GM23248 (cell line): Measurements from ENCODE around the gene PPP1R12B. TPM values are rescaled to one million over a fixed set of nuclear protein-coding genes. Genes with fewer than 3 reads are reported as not detected.
"Not testable (repeated sequence)": the region's sequence is repeated elsewhere in the genome, so short reads cannot be mapped to it uniquely, and the experiment has no call there.

ENCODE experiments used
- DNase-seq: peaks from one replicate; pipeline ENCODE4 v3.0.0-alpha.2; 2015
- H2AFZ ChIP-seq: fragments of 200-600 bp; sonication (generic); 2 replicates; pipeline ENCODE4 v1.6.1; 2016; ENCODE audit warnings: antibody characterized with exemption
- H3F3A ChIP-seq: fragments of 200-600 bp; sonication (generic); 2 replicates; pipeline ENCODE4 v1.6.1; 2016; ENCODE audit warnings: mild to moderate bottlenecking, antibody characterized with exemption, mixed run types; ENCODE audit not compliant: insufficient read depth
- H3K27ac ChIP-seq: fragments of 200-600 bp; sonication (generic); 2 replicates; pipeline ENCODE4 v1.5.1; 2016; ENCODE audit warnings: mild to moderate bottlenecking
- H3K27me3 ChIP-seq: fragments of 200-600 bp; sonication (generic); replicated peaks from 2 replicates; pipeline ENCODE4 v1.6.1; 2016; ENCODE audit warnings: mild to moderate bottlenecking; ENCODE audit not compliant: insufficient read depth
- H3K36me3 ChIP-seq: fragments of 200-600 bp; sonication (generic); 2 replicates; pipeline ENCODE4 v1.6.1; 2016; ENCODE audit warnings: low read depth, mild to moderate bottlenecking
- H3K4me1 ChIP-seq: fragments of 200-600 bp; sonication (generic); 2 replicates; pipeline ENCODE4 v1.6.1; 2016; ENCODE audit warnings: mild to moderate bottlenecking; ENCODE audit not compliant: insufficient read depth
- H3K4me2 ChIP-seq: fragments of 200-600 bp; sonication (generic); one replicate; pipeline ENCODE4 v1.6.1; 2016; ENCODE audit warnings: mild to moderate bottlenecking; ENCODE audit not compliant: unreplicated experiment
- H3K4me3 ChIP-seq: fragments of 200-600 bp; sonication (generic); 2 replicates; pipeline ENCODE4 v1.5.1; 2016; ENCODE audit warnings: mild to moderate bottlenecking
- H3K79me2 ChIP-seq: fragments of 200-600 bp; sonication (generic); 2 replicates; pipeline ENCODE4 v1.6.1; 2016; ENCODE audit warnings: mild to moderate bottlenecking; ENCODE audit not compliant: insufficient read depth
- H3K9ac ChIP-seq: fragments of 200-600 bp; sonication (generic); 2 replicates; pipeline ENCODE4 v1.6.1; 2016; ENCODE audit warnings: mild to moderate bottlenecking
- H3K9me2 ChIP-seq: fragments of 200-600 bp; sonication (generic); 2 replicates; pipeline ENCODE4 v1.6.1; 2016; ENCODE audit warnings: mixed run types, mild to moderate bottlenecking, moderate library complexity; ENCODE audit not compliant: insufficient read depth
- H3K9me3 ChIP-seq: fragments of 200-600 bp; sonication (generic); one replicate; pipeline ENCODE4 v1.6.1; 2017; ENCODE audit warnings: low read depth
- H4K20me1 ChIP-seq: fragments of 200-600 bp; sonication (generic); 2 replicates; pipeline ENCODE4 v1.6.0; 2016; ENCODE audit not compliant: insufficient read depth
- EZH2 ChIP-seq: fragments of 200-600 bp; sonication (generic); IDR thresholded peaks from 2 replicates; pipeline ENCODE4 v1.6.1; 2018; ENCODE audit warnings: antibody characterized with exemption, mild to moderate bottlenecking; ENCODE audit not compliant: insufficient read depth, poor library complexity, severe bottlenecking
- EZH2phosphoT487 ChIP-seq: fragments of 200-600 bp; sonication (generic); IDR thresholded peaks from 2 replicates; pipeline ENCODE4 v1.6.1; 2018; ENCODE audit warnings: antibody characterized with exemption, moderate library complexity, mild to moderate bottlenecking, low read depth; ENCODE audit not compliant: insufficient read depth
- WGBS, 2 experiments: methylation state at CpG; one replicate each; pipeline ENCODE4 v1.1.6; 2015 to 2017; ENCODE audit warnings: low lambda C conversion rate in 2 of 2, low coverage in 1 of 2; ENCODE audit errors: missing lambda C conversion rate in 2 of 2; 5-methylcytosine and 5-hydroxymethylcytosine counted together
- in situ Hi-C: fragments of 300-500 bp; cut with MboI; formaldehyde crosslinking; loops from 2 replicates; pipeline ENCODE4 v1.15.0; 2020
- polyA plus RNA-seq: library from polyadenylated mRNA; unstranded; fragments of >200 nt; fragmentation: Nextera tagmentation; extraction: Ambion mirVana; gene quantifications from 2 replicates; pipeline ENCODE4 v1.2.1, GENCODE V29; 2016
- total RNA-seq: library from RNA; depleted of rRNA; stranded (reverse); fragments of >200 nt; shearing (Covaris generic); gene quantifications from 2 replicates; pipeline ENCODE4 v1.2.3, GENCODE V29; 2014

The PPP1R12B gene
- total and polyA plus RNA-seq, 2 experiments from 2014 or later, result 3.6 to 14.6 TPM

DNA sequence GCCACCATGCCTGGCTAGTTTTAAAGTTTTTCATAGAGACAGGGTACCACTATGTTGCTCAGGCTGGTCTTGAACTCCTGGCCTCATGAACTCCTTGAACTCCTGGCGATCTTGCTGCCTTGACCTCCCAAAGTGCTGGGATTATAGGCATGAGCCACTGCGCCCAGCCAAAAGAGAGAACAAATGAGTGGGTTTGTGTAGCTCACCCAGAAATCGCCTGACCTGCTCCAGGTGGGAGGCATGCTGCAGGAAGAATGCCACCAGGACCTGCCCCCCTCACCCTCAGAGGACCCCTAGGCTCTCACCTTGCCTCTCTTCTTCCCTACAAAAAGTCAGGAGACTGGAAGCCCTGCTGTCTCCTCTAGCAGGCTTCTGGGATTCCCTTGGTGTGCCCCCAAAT, 272.9 kb downstream of the PPP1R12B start:
- Histone ChIP-seq H3K9me3 (no peaks in the 10 kb centered on the region), H2AFZ (no peak overlapping the region), H3F3A (no peaks in the 10 kb centered on the region), H3K4me2 (no peak overlapping the region), H3K4me3 (no peak overlapping the region), H3K9ac (no peak overlapping the region), H3K79me2 (no peaks in the 10 kb centered on the region), H3K27ac (no peak overlapping the region), H3K36me3 (no peaks in the 10 kb centered on the region), H3K4me1 (peaks cover 20% of the 10 kb centered on the region), H4K20me1 (no peaks in the 10 kb centered on the region), H3K27me3 (no peaks in the 10 kb centered on the region), H3K9me2 (no peaks in the 10 kb centered on the region)
- no peak for TF ChIP-seq EZH2phosphoT487
- TF ChIP-seq EZH2, result no peak
- 96% methylated on average over 3 of the region's 3 CpGs for WGBS, 2 experiments
- in situ Hi-C loops, result no loop called here
- DNase-seq, result no peak

- DNase-seq, result no peak
- Histone ChIP-seq H3K9me2 (no peaks in the 10 kb centered on the region), H3K36me3 (no peaks in the 10 kb centered on the region), H3K9me3 (no peaks in the 10 kb centered on the region), H3K4me2 (no peak overlapping the region), H3K9ac (no peak overlapping the region), H3K4me1 (peaks cover 20% of the 10 kb centered on the region), H2AFZ (no peak overlapping the region), H4K20me1 (no peaks in the 10 kb centered on the region), H3K4me3 (no peak overlapping the region), H3F3A (no peaks in the 10 kb centered on the region), H3K79me2 (no peaks in the 10 kb centered on the region), H3K27ac (no peak overlapping the region), H3K27me3 (no peaks in the 10 kb centered on the region)
- TF ChIP-seq EZH2, result no peak
- TF ChIP-seq EZH2phosphoT487, result no peak
- 85 to 94% methylated on average over 8 of the region's 8 CpGs for WGBS, 2 experiments
- in situ Hi-C loops, result no loop called here
Measured at GRCh38 chr1:202622388-202622787, 273.9 kb downstream of the PPP1R12B start.

GRCh38 chr1:202623075-202623474, 274.6 kb downstream of the PPP1R12B start:
- H3K4me3 ChIP-seq, result no peak overlapping the region
- no peak overlapping the region for H3K9ac ChIP-seq
- in situ Hi-C loops, result no loop called here
- 44 to 52% methylated on average over 7 of the region's 7 CpGs for WGBS, 2 experiments
- H3K9me3 ChIP-seq, result no peaks in the 10 kb centered on the region
- DNase-seq, result peak; percentile 70
- H3K79me2 ChIP-seq, result no peaks in the 10 kb centered on the region
- H3K4me1 ChIP-seq, result peaks cover 16% of the 10 kb centered on the region
- H3K9me2 ChIP-seq, result no peaks in the 10 kb centered on the region
- no peak overlapping the region for H3K27ac ChIP-seq
- H3K27me3 ChIP-seq, result no peaks in the 10 kb centered on the region
- no peaks in the 10 kb centered on the region for H4K20me1 ChIP-seq
- H3K36me3 ChIP-seq, result no peaks in the 10 kb centered on the region
- H3F3A ChIP-seq, result no peaks in the 10 kb centered on the region
- H3K4me2 ChIP-seq, result no peak overlapping the region
- H2AFZ ChIP-seq, result no peak overlapping the region
- no peak for TF ChIP-seq EZH2
- TF ChIP-seq EZH2phosphoT487, result no peak

DNA sequence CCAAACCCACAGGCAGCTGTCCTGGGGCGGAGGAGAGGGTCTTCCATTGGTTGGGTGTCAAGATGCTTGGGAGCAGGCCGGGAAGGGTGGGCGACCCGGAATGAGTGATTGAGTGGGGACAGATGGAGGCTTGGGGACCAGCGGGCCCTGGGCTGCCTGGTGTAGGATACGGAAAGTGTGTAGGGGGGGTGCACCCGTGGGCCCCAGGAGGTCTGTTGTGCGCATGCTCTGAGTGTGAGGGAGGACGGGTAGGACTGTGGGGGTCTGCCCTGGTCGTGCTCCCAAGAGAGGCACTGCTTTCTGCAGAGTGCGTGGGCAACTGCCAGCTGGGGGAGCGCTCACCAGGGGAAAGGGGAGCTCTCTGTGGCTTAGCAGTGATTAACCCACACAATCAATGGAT, 275.0 kb downstream of the PPP1R12B start:
- H3F3A ChIP-seq, H3K79me2 ChIP-seq, H3K27me3 ChIP-seq, DNase-seq, H3K9ac ChIP-seq, H2AFZ ChIP-seq, H3K4me2 ChIP-seq, in situ Hi-C loops, H3K4me3 ChIP-seq, H3K9me2 ChIP-seq, H3K27ac ChIP-seq, H3K36me3 ChIP-seq, H3K9me3 ChIP-seq, H4K20me1 ChIP-seq: not testable (repeated sequence)
- H3K4me1 ChIP-seq, result peaks cover 12% of the 10 kb centered on the region
- WGBS, 2 experiments, result 51 to 54% methylated on average over 11 to 12 of the region's 12 CpGs

- no peak overlapping the region for H3K27ac ChIP-seq
- H3F3A ChIP-seq, result no peaks in the 10 kb centered on the region
- no peaks in the 10 kb centered on the region for H3K27me3 ChIP-seq
- no peak overlapping the region for H3K4me2 ChIP-seq
- no peaks in the 10 kb centered on the region for H3K79me2 ChIP-seq
- TF ChIP-seq EZH2phosphoT487, result no peak
- no peak for TF ChIP-seq EZH2
- H3K9me2 ChIP-seq, result no peaks in the 10 kb centered on the region
- H3K36me3 ChIP-seq, result no peaks in the 10 kb centered on the region
- H3K9ac ChIP-seq, result no peak overlapping the region
- no peak overlapping the region for H3K4me3 ChIP-seq
- H3K4me1 ChIP-seq, result peaks cover 4% of the 10 kb centered on the region; the same call in 1 of the 2 replicates
- WGBS, 2 experiments, result 74 to 82% methylated on average over 6 to 7 of the region's 7 CpGs
- in situ Hi-C loops, result no loop called here
- H2AFZ ChIP-seq, result no peak overlapping the region
- no peaks in the 10 kb centered on the region for H4K20me1 ChIP-seq
- no peak for DNase-seq
- H3K9me3 ChIP-seq, result no peaks in the 10 kb centered on the region
Measured at GRCh38 chr1:202624088-202624780, 275.7 kb downstream of the PPP1R12B start.
